Suppressor macrophage (primary cell): ENCODE data around the gene KLF11.
"Not testable (repeated sequence)": the region's sequence is repeated elsewhere in the genome, so short reads cannot be mapped to it uniquely, and the experiment has no call there.

Experiments
- DNase-seq, 4 experiments: peaks; one replicate each; pipeline ENCODE4 v3.0.0-alpha.2; 2020 to 2022

KLF11 gene

DNA sequence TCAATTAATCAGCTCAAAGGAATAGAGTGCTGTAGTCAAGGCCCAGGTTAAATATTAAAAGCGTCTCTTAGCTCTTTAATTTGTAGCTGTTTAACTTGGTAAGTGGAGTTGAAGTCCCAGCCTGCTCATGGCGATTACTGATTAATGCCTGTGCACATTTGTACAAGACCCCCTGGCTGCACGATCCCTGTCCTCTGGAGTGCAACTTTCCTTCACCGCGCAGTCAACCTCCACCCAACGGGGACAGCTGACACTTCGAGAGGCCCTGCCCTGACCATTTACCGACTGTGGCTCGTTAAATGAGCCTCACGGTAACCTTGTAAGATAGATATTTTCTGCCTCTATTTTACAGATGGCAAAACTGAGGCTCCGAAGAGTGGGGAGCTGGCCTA lies 42.3 kb downstream of the KLF11 start:
- DNase-seq = no peak

DNA sequence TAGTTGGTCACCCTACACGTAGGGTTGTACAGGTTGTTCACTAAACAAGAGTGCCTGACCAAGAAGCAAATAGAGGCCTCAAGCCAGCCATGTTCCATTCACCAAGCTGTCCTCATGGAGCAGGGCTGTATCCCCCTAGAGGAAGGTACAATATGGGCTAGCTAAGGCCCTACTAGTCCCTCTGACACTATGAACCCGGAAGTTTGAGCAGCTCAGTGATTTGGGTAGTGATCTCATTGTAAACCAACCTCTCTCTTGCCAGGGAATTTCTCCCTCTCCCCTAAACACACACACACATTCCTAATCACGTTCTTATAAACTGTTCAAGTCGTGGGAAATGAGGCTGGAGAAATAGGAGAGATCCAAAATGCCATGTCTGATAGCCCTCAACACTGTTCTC lies 43.6 kb downstream of the KLF11 start:
- DNase-seq = no peak

DNA sequence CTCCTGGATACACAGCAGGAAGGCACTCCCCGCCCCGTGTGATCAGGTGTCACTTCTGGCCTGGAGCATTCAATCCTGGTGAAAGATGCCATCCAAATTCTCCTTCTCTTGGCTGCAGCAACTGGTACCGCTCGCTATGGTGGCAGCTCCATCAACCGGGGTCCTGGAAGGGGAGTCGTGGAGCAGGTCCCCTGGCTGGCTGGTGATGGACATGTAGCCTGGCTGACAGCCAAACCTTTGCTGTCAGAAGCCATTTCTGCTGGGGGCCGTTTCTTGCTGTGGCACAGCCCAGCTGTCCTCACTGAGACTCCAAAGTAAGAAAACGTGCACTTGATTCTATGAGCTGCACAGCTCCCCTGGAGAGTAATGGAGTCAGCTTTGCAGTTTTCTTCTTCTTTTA lies 44.0 kb downstream of the KLF11 start:
- DNase-seq = no peak

DNA sequence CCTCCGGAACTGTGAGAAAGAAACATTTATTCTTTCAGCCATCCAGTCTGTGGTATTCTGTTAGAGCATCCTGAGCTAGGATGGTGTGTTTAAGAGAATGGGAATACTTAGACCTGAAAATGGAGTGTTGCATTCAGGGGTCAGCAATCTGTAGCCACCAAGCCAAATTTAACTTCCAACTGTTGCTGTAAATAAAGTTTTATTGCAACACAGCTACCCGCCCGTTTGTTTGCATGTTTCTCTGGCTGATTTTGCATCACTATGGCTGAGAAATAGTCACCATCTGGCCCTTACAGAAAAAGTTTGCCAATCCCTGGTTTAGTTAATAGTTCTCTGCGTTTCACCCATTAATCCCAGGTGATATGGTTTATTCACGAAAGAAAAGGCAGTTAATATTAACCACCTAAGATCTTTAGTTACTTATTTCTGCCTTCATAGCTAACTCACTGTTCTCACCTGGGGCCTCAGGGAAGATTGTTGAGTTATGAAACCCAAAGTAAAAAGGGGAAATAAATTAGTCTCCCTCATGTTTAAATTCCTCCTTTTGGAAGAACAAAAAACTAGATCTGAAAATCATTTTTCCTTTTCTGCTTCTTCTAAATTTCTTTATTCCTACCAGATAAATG lies 46.3 kb downstream of the KLF11 start:
- no peak for DNase-seq

DNA sequence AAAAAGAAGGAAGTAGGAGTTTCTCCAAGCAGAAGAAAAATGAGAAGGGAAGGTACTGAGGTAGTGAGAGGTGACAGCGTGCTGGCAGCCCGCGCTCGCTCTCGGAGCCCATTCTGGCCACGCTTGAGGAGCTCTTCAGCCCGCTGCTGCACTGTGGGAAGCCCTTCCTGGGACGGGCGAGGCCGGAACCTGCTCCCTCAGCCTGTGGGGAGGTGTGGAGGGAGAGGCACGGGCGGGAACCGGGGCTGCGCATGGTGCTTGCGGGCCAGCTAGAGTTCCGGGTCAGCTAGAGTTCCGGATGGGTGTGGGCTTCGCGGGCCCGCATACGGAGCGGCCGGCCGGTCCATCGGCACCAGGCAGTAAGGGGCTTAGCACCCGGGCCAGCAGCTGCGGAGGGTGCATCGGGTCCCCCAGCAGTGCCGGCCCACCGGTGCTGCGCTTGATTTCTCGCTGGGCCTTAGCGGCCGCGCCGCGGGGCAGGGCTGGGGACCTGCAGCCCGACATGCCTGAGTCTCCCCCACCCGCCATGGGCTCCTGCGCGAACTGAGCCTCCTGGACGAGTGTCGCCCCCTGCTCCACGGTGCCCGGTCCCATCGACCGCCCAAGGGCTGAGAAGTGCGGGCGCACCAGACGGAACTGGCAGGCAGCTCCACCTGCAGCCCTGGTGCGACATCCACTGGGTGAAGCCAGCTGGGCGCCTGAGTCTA lies 48.0 kb downstream of the KLF11 start:
- peak in 1 of 4 experiments; percentile 11 for DNase-seq

DNA sequence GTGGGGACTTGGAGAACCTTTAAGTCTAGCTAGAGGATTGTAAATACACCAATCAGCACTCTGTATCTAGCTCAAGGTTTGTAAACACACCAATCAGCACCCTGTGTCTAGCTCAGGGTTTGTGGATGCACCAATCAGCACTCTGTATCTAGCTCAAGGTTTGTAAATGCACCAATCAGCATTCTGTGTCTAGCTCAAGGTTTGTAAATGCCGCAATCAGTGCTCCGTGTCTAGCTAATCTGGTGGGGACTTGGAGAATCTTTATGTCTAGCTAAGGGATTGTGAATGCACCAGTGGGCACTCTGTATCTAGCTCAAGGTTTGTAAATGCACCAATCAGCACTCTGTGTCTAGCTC lies 48.5 kb downstream of the KLF11 start:
- DNase-seq = not testable (repeated sequence)

DNA sequence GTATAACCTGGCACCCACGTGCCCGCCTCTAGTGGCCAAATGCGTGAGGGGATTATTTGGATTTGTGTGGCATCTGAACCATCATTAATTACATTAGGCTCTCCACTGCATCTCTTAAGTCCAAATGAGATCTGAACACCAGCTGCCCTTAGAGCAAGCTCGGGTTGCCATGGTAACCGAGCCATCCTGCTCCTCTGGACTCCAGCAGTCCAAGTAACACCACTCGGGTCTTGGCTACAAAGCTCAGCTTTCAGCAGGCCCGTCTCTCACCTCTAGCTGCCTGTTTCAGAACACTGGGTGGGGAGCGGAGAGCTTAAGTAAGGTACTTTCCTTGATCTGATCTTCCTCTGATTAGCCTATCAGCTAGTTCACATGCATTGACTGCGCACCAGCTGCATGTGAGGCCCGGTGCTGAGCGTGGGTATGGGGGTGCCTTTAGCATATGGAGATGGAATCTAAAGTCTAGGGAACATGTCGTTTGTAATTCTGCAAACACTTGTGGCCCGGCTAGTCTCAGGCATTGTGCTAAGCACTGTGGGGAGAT lies 51.0 kb downstream of the KLF11 start:
- no peak for DNase-seq

DNA sequence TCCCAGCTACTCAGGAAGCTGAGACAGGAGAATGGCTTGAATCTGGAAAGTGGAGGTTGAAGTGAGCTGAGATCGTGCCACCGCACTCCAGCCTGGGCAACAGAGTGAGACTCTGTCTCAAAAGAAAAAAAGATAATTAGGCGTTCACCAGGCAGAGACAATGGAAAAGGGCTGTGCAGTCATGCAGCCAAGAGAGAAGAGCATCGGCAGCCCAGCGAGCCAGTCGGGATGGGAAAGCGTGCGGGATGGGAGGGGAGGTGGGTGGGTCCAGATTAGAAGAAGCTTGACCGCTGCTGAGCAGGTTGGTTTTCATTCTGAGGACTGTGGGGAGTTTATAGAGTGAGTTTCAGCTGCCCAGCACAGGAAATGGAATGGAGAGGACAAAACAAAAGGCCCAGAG lies 51.8 kb downstream of the KLF11 start:
- no peak for DNase-seq

DNA sequence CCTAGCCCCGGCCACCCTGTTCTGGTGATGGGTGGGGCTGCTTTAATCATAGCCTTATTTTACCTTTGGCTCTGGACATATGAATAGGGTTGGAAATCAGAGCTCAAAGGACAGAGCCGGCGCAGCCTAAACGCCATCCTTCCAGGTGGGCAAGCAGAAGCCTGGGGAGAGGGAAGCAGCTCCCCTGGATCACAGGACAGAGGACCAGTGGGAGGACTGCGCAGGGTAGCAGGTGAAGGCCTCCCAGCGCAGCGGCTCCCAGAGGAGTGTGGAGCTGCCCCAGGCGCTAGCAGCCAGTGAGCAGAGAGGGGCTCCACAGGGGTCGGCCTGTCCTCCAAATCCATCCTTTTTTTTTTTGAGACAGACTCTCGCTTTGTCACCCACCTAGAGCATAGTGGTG lies 53.3 kb downstream of the KLF11 start:
- DNase-seq = no peak

DNA sequence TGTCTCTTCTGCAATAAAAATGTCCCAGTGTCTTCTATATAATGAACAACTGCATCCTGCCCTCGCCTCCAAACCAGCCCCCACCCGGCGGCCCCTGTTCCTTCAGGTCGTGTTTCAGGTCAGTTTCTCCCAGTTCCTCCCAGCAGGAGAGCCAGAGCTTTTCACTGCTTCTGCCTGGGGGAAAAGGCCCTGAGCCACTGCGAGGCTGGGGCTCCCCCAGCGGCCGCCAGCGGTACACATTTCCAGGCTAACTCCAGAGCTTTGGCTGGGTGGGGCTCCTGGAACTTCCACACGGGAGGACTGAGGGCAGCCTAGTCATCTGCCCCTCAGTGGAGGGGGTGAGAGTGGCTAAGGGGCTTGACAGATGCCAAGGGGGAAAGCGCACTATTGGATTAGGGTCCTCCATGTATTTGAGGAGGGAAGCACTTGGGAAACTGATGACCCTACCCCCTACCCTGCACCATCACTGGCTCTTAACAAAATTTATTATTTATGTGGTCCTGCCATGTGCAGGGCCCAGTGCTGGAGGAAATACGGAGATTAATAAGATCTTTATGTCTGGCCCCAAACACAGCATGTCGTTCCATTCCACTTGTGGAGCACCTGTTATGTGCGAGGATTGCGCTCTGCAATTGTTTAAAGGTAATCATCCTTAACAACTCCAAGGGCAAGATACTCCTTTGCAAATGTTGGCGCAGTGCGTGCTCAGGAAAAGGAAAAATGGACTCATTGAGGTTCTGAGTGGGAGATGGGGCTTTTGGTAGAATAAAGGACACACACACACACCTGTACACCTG lies 54.2 kb downstream of the KLF11 start:
- peak; percentile 72 to 84 (median 77) for DNase-seq

DNA sequence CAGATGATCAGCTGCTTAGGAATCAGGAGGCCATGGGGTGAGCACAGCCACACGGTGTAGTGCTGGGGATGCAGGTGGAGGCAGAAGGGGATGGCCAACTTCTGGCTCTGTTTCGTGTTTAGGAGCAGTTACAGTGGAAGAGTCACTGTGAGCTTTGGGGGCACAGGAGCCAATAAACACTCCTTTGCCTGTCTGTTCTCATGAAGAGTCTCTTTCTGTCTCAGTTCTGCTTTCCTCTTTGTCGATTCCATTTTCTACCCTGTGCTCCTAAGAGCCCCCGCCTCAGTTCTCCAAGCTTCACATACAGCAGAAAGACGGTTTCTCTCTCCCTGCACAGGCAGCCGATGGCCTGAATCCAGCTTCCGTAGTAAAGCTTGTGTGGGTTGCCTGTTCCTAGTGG lies 58.1 kb downstream of the KLF11 start:
- no peak for DNase-seq

DNA sequence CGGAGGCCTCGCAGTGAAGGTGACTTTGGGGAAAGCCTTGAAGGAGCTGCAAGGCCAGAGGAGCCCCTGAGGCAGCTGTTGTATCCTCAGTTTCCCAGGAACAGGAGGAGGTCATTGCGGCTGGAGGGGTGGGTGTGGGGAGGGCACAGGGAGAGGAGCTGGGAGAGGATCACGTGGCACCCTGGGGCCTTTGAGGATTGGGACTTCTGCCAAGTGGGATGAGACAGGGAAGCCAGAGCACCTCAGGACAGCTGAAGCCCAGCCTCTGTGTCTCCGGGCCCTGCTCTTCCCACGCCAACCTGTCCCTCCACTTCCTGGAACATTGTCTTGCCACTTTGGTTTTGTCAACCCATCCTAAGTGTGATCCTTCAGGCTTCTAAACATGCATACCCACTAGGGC lies 59.8 kb downstream of the KLF11 start:
- no peak for DNase-seq
